GM12801 (cell line): ENCODE data around the gene WASHC4.

ENCODE experiments used
- TF ChIP-seq, protein P1 (sequence below): IDR thresholded peaks from one replicate; pipeline ENCODE4 v1.5.1; 2011; ENCODE audit warnings: control low read depth; ENCODE audit not compliant: insufficient read length; ENCODE audit errors: extremely low read depth

Gene WASHC4

DNA sequence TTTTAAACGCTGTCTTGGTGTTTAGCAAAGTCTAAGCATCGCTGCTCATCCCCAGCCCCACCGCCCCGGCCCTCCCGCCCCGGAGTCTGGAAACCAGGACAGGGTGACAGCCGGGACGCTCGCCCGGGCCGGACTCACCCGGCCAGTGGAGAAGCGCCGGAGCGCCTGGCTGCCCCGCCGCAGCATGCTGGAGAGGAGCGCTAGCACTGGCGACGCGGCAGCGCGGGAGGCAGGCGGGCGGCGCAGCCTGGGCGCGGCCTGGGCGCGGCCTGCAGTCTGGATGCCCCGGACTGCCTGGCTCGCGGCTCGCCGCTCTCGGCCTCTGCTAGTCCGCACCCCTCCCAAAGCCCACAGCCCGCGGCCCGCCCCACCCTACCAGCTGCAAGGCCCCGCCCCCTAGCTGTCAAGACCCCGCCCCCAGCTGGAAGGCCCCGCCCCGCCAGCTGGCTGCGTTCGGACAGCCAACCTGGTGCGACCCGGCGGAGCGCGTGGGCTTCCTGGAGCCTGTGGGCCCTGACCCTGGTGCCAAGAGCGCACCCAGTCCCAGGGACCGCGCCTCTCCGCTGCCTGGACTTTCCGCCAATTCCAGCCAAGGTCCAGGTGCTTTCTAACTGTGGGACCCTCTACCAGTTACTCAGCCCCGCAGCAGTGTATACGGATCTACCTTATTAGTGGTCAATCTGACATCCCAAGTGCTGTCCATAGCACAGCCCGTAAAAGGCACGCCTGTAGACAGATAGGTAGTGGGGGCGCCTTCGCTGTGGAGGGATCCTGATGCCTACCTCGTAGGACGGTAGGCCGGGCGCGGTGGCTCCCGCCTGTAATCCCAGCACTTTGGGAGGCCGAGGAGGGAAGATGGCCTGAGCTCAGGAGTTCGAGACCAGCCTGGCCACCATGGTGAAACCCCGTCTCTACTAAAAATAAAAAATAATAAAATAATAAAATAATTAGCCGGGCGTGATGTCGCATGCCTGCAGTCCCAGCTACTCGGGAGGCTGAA, 23.0 kb upstream of the WASHC4 start, which contains the start of gene ALDH1L2:
ALDH1L2 (minus strand) TSS at position 208 of the 1,000 bp plus-strand sequence; CDS start at position 186, 22 bp downstream.
- TF ChIP-seq, protein P1, sequence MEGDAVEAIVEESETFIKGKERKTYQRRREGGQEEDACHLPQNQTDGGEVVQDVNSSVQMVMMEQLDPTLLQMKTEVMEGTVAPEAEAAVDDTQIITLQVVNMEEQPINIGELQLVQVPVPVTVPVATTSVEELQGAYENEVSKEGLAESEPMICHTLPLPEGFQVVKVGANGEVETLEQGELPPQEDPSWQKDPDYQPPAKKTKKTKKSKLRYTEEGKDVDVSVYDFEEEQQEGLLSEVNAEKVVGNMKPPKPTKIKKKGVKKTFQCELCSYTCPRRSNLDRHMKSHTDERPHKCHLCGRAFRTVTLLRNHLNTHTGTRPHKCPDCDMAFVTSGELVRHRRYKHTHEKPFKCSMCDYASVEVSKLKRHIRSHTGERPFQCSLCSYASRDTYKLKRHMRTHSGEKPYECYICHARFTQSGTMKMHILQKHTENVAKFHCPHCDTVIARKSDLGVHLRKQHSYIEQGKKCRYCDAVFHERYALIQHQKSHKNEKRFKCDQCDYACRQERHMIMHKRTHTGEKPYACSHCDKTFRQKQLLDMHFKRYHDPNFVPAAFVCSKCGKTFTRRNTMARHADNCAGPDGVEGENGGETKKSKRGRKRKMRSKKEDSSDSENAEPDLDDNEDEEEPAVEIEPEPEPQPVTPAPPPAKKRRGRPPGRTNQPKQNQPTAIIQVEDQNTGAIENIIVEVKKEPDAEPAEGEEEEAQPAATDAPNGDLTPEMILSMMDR = no peak

DNA sequence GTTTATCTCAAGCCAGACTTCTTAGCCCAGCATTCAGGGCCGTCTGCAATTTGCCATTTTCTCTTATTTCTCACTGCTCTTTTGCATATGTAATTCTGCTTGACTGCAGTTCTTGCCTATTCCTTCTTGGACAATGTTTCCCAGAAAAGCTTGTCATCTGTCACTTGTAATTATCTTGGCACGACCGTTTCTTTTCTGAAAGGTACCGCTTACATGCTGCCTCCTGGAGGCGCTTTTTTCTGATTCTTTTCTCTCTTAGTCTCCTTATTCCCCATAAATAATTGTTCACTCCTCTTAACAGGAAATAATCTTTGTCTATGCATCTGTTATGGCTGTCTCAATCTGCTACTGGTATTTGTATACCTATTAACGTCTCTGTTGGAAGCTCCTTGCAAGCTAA, 22.0 kb upstream of the WASHC4 start:
- TF ChIP-seq, protein P1 = no peak

DNA sequence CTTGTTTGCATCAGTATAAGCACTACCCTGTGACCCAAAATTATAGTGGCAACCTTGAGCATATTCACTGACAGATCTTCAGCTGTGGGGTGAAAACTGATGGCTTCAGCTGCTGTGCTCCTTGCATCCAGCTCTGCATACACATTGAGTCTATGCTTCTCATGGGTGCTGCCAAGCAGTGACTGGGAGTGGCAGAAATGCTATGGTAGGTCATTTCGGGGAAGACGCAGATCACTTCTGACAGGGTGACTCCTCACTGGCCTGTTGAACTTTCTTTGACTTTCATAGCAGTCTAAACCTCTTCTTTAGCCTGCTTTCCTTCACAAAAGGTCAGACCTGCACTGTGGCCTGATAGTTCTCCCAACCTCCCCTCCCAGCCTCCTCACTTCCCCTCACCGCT, 17.7 kb upstream of the WASHC4 start:
- TF ChIP-seq, protein P1 = no peak

DNA sequence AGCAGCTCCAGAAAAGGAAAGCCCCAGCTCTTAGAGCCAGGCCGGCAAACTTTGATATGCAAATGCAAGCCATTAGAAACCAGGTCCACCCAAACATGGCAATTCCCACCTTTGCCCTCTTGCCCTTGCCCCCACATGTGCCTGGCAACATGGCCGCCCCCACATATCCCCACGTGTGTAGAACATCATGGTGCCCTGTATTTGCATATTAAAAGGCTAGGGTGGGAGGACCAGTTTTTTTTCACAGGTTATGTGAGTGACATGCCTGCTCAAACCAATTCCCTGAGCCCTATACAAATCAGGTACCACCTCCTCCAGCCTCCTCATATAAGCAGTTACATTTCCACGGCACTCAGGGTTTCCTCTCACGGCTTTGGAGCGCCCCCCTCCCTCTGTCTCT, 17.2 kb upstream of the WASHC4 start:
- TF ChIP-seq, protein P1 = no peak

- TF ChIP-seq, protein P1 = no peak
Measured at GRCh38 chr12:105091476-105092206, 15.9 kb upstream of the WASHC4 start.

GRCh38 chr12:105092336-105092735, 15.2 kb upstream of the WASHC4 start:
- TF ChIP-seq, protein P1 = no peak

DNA sequence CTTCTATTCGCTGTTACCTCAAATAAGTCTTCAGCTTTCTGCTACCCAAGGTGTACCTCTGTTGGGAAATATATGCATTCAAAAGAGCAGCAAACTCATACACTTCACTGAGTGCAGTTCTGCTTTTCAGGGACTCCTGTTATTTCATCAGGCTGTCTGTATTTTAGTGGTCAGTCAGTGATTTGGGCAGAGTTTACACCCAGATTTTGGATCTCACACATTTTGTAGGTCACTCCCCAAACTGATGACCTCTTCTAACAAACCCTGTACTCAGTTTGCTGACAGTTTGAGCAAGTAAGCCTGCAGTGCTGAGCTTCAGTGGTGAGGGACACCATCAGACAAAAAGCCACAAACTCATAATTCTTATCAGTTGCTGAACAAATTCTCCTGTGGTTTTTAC, 8.2 kb upstream of the WASHC4 start:
- TF ChIP-seq, protein P1 = no peak
